Measurements from ENCODE around the gene TTLL9.

DNA sequence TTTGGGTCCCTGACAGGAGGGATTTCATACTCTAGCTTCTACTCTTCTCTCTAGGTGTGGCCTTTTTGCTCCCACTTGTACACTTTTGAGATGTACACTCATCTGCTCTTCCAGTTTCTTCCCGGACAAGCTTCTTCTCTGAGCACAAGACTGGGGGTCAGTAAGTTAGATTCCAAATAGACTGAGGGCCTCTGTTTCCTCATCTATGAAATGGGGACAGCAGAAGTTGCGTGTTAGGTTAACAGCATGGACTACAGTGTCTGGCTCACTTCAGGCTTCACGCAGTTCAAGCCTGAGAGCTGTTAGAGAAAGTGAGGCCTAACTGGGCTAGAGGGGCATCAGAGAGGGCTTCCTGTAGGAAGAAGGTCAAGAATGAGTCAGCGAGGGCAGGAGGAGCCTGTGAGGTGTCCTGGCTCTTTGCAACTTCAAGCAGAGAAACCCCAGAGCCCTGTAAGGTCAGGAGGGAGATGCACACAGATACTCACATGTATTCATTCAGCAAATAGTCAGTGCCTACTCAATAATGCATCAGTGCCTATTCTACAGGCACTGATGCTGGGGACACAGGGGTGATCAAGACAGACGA lies 118.1 kb downstream of the TTLL9 start:
- TF ChIP-seq CTCF (IDR thresholded peaks at IDR 0.05) (no peak), YY1 (IDR thresholded peaks at IDR 0.05; ENCODE audit: low read depth) (no peak), SMC3 (IDR thresholded peaks at IDR 0.05; ENCODE audit: low read depth, low read length) (no peak), FOXJ3 (CRISPR knock-in tag; IDR thresholded peaks at IDR 0.05) (no peak), PBX3 (IDR thresholded peaks at IDR 0.05) (no peak), RXRA (IDR thresholded peaks at IDR 0.05; ENCODE audit: borderline replicate concordance, low read depth) (no peak), EP300 (IDR thresholded peaks at IDR 0.05; ENCODE audit: borderline replicate concordance in 1 of 2, low read depth in 1 of 2, low read length in 1 of 2) (no peak), POLR2AphosphoS5 (IDR thresholded peaks at IDR 0.05; ENCODE audit: low read depth, low read length) (no peak), USF2 (IDR thresholded peaks at IDR 0.05; ENCODE audit: borderline replicate concordance, low read depth, low read length) (no peak)

Measured in SK-N-SH (cell line).